ENCODE measurements around the gene TMEM80.
"Not testable (repeated sequence)": the region's sequence is repeated elsewhere in the genome, so short reads cannot be mapped to it uniquely, and the experiment has no call there.

DNA sequence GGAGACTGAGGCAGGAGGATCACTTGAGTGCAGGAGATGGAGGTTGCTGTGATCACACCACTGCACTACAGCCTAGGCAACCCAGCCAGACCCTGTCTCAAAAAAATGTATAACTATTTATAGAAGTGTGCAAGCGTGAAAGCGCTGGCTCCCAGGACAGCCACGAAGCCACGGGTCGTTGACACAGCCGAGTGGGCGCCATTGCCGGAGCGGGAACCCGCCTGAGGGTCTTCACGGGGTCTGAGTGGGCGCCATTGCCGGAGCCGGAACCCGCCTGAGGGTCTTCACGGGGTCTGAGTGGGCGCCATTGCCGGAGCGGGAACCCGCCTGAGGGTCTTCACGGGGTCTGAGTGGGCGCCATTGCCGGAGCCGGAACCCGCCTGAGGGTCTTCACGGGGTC, 38.9 kb downstream of the TMEM80 start:
- not testable (repeated sequence) for TF ChIP-seq NFRKB (IDR thresholded peaks at IDR 0.05); SP1 (IDR thresholded peaks at IDR 0.05); TARDBP (IDR thresholded peaks at IDR 0.05); LEF1 (IDR thresholded peaks at IDR 0.05; ENCODE audit: borderline replicate concordance); SUZ12 (IDR thresholded peaks at IDR 0.05); HDGF (IDR thresholded peaks at IDR 0.05; ENCODE audit: borderline replicate concordance); BHLHE40 (IDR thresholded peaks at IDR 0.05; ENCODE audit: borderline replicate concordance); ZNF384 (IDR thresholded peaks at IDR 0.05); CTBP1 (IDR thresholded peaks at IDR 0.05; ENCODE audit: borderline replicate concordance); ARNT (IDR thresholded peaks at IDR 0.05); FOXK2 (IDR thresholded peaks at IDR 0.05); FOXM1 (IDR thresholded peaks at IDR 0.05; ENCODE audit: borderline replicate concordance); FOXA1 (IDR thresholded peaks at IDR 0.05)
- TF ChIP-seq, protein P1, sequence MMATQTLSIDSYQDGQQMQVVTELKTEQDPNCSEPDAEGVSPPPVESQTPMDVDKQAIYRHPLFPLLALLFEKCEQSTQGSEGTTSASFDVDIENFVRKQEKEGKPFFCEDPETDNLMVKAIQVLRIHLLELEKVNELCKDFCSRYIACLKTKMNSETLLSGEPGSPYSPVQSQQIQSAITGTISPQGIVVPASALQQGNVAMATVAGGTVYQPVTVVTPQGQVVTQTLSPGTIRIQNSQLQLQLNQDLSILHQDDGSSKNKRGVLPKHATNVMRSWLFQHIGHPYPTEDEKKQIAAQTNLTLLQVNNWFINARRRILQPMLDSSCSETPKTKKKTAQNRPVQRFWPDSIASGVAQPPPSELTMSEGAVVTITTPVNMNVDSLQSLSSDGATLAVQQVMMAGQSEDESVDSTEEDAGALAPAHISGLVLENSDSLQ (IDR thresholded peaks at IDR 0.05), result not testable (repeated sequence)
